PC-3 (cell line): ENCODE measurements around the gene LENG9.

Experiments used
- EZH2 ChIP-seq: fragments of 300-600 bp; sonication (generic); IDR thresholded peaks from one replicate; pipeline ENCODE4 v1.6.1; 2017; ENCODE audit warnings: antibody characterized with exemption, mild to moderate bottlenecking, low read length; ENCODE audit not compliant: unreplicated experiment
- EZH2phosphoT487 ChIP-seq: fragments of 300-600 bp; sonication (generic); IDR thresholded peaks from 2 replicates; pipeline ENCODE4 v1.6.1; 2018; ENCODE audit warnings: mild to moderate bottlenecking, antibody characterized with exemption, low read length, borderline replicate concordance
- TF ChIP-seq, protein P1 (sequence below): fragments of 300-600 bp; sonication (generic); conservative IDR thresholded peaks from 2 replicates; pipeline ENCODE4 v1.5.1; 2017; ENCODE audit warnings: antibody characterized with exemption, low read depth, mild to moderate bottlenecking, low read length

GRCh38 chr19:54414156-54414555 is 49.4 kb downstream of the LENG9 start:
- TF ChIP-seq EZH2, result no peak
- TF ChIP-seq, protein P1, sequence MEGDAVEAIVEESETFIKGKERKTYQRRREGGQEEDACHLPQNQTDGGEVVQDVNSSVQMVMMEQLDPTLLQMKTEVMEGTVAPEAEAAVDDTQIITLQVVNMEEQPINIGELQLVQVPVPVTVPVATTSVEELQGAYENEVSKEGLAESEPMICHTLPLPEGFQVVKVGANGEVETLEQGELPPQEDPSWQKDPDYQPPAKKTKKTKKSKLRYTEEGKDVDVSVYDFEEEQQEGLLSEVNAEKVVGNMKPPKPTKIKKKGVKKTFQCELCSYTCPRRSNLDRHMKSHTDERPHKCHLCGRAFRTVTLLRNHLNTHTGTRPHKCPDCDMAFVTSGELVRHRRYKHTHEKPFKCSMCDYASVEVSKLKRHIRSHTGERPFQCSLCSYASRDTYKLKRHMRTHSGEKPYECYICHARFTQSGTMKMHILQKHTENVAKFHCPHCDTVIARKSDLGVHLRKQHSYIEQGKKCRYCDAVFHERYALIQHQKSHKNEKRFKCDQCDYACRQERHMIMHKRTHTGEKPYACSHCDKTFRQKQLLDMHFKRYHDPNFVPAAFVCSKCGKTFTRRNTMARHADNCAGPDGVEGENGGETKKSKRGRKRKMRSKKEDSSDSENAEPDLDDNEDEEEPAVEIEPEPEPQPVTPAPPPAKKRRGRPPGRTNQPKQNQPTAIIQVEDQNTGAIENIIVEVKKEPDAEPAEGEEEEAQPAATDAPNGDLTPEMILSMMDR, result no peak
- no peak for TF ChIP-seq EZH2phosphoT487
